Smooth muscle cell (in vitro differentiated cells): ENCODE results near the gene ARL15. TPM values are rescaled to one million over a fixed set of nuclear protein-coding genes. Genes with fewer than 3 reads are reported as not detected.

ENCODE experiments used
- DNase-seq: peaks from one replicate; lab custom pipeline; 2025; ENCODE audit not compliant: unreplicated experiment; lab: John Stamatoyannopoulos, UW
- H2AFZ ChIP-seq: fragments of 200-600 bp; sonication (generic); 2 replicates; pipeline ENCODE4 v1.6.0; 2016; ENCODE audit warnings: antibody characterized with exemption, low read depth, mild to moderate bottlenecking
- H3F3A ChIP-seq: fragments of 200-600 bp; sonication (generic); 2 replicates; pipeline ENCODE4 v1.6.0; 2017; ENCODE audit warnings: antibody characterized with exemption, low read depth
- H3K27ac ChIP-seq: fragments of 200-600 bp; sonication (generic); 2 replicates; pipeline ENCODE4 v1.5.1; 2016; ENCODE audit warnings: low read depth, mild to moderate bottlenecking
- H3K27me3 ChIP-seq: fragments of 200-600 bp; sonication (generic); 2 replicates; pipeline ENCODE4 v1.6.1; 2016; ENCODE audit warnings: low read depth, mild to moderate bottlenecking
- H3K36me3 ChIP-seq: fragments of 200-600 bp; sonication (generic); 2 replicates; pipeline ENCODE4 v1.5.1; 2016; ENCODE audit warnings: low read depth
- H3K4me1 ChIP-seq: fragments of 200-600 bp; sonication (generic); 2 replicates; pipeline ENCODE4 v1.5.1; 2016; ENCODE audit warnings: low read depth
- H3K4me2 ChIP-seq: fragments of 200-600 bp; sonication (generic); 2 replicates; pipeline ENCODE4 v1.6.0; 2016; ENCODE audit warnings: mild to moderate bottlenecking
- H3K4me3 ChIP-seq: fragments of 200-600 bp; sonication (generic); 2 replicates; pipeline ENCODE4 v1.5.1; 2016; ENCODE audit warnings: mild to moderate bottlenecking
- H3K79me2 ChIP-seq: fragments of 200-600 bp; sonication (generic); 2 replicates; pipeline ENCODE4 v1.6.0; 2016; ENCODE audit warnings: low read depth, mild to moderate bottlenecking
- H3K9ac ChIP-seq: fragments of 200-600 bp; sonication (generic); 2 replicates; pipeline ENCODE4 v1.6.0; 2016; ENCODE audit warnings: low read depth
- H3K9me3 ChIP-seq: fragments of 200-600 bp; sonication (generic); replicated peaks from 2 replicates; pipeline ENCODE4 v1.5.1; 2016; ENCODE audit warnings: low read depth
- H4K20me1 ChIP-seq: fragments of 200-600 bp; sonication (generic); 2 replicates; pipeline ENCODE4 v1.6.0; 2016; ENCODE audit warnings: low read depth
- CTCF ChIP-seq: fragments of 200-600 bp; sonication (generic); IDR thresholded peaks from 2 replicates; pipeline ENCODE4 v1.5.1; 2017; ENCODE audit warnings: borderline replicate concordance, mild to moderate bottlenecking, antibody characterized with exemption; ENCODE audit not compliant: insufficient read depth, poor library complexity, severe bottlenecking
- WGBS: methylation state at CpG from one replicate; pipeline ENCODE4 v1.1.7; 2016; ENCODE audit warnings: low lambda C conversion rate; 5-methylcytosine and 5-hydroxymethylcytosine counted together
- polyA plus RNA-seq: library from polyadenylated mRNA; unstranded; fragments of >200 nt; fragmentation: Nextera tagmentation; extraction: Ambion mirVana; gene quantifications from 2 replicates; pipeline ENCODE4 v1.2.1, GENCODE V29; 2016
- total RNA-seq: library from RNA; depleted of rRNA; stranded (reverse); fragments of >200 nt; gene quantifications from 2 replicates; pipeline ENCODE4 v1.2.3, GENCODE V29; 2014

ARL15 gene
- total and polyA plus RNA-seq, 2 experiments from 2014 or later = 9.8 to 51.1 TPM

DNA sequence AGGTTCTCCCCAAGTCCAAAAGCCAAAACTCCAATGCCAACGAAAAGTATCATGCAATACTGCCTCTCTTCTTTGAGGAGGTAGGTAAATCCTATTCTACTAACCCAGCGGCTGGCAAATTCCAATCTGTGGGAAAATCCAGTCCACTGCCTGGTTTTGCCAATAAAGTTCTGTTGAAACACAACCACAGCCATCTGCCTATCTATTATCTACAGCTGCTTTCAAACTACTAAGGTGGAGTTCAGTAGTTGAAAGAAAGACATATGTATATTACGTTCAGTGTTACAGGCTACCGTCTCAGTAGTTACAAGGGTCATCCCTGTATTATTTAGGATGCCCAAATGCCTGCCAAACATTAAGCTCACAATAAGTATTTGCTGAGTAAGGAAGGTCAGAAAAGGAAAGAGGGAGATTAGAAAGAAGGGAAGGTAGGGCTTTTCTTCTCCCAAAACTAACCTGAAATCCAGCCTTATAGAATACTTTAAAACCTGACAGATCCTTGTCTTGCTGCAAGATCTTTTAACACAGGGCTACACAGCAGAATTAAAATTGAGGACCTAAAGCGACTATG lies 16.2 kb downstream of the ARL15 start:
- Histone ChIP-seq H3K27ac (no peak overlapping the region), H4K20me1 (peaks cover 45% of the 10 kb centered on the region), H3K4me3 (no peak overlapping the region), H3K4me1 (no peaks in the 10 kb centered on the region), H3K4me2 (no peak overlapping the region), H3K9ac (no peak overlapping the region), H3K79me2 (peaks cover 59% of the 10 kb centered on the region), H2AFZ (no peak overlapping the region), H3F3A (no peaks in the 10 kb centered on the region), H3K36me3 (no peaks in the 10 kb centered on the region), H3K27me3 (no peaks in the 10 kb centered on the region), H3K9me3 (no peaks in the 10 kb centered on the region)
- no peak for DNase-seq
- WGBS = 71% methylated on average over 5 of the region's 5 CpGs
- no peak for TF ChIP-seq CTCF

DNA sequence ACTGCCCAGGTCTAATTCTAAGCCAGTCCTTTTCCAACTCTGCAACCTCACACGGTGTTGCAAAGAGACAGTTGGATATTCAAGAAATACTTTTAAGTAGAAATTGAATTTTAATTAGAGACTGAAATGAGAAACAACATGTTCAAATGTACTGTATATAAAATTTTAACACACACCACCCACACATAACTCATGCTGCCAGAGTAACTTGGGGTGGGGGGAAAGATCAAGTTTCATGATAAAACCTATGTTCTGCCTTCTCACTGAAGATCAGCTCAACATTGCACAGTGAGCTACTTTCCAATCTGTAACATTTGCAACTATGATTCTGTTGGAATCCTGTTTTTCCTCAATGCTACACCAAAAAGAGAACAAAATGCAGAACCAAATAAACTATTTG lies 17.5 kb downstream of the ARL15 start:
- no peak overlapping the region for H3K4me2 ChIP-seq
- no peak for DNase-seq
- no peak overlapping the region for H3K9ac ChIP-seq
- H3F3A ChIP-seq = no peaks in the 10 kb centered on the region
- no peak overlapping the region for H2AFZ ChIP-seq
- no peak overlapping the region for H3K4me3 ChIP-seq
- peaks cover 57% of the 10 kb centered on the region for H3K79me2 ChIP-seq
- no peaks in the 10 kb centered on the region for H3K4me1 ChIP-seq
- TF ChIP-seq CTCF = no peak
- peaks cover 48% of the 10 kb centered on the region for H4K20me1 ChIP-seq
- H3K9me3 ChIP-seq = no peaks in the 10 kb centered on the region
- 79% methylated on average over 1 of the region's 1 CpG for WGBS
- no peaks in the 10 kb centered on the region for H3K36me3 ChIP-seq
- H3K27ac ChIP-seq = no peak overlapping the region
- no peaks in the 10 kb centered on the region for H3K27me3 ChIP-seq

DNA sequence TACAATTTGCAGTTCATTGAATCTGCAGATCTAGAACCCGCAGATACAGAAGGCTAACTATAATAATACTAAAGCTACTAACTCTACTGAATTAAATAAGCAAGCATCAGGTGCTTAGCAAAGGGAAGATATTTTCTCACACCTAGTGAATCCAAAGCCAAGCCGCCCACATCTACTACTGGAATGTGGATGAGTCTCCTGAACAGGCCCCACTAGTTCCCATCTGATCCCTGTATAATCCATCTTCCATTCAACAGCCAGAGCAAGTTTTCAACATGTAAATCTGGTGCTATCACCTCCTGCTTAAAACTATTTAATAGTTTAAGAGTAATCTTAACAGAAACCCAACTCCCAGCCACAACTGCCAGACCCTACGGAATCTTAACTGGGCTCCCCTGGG lies 18.9 kb downstream of the ARL15 start:
- no peak for DNase-seq
- Histone ChIP-seq H3K27ac (no peak overlapping the region), H4K20me1 (peaks cover 45% of the 10 kb centered on the region), H3K36me3 (no peaks in the 10 kb centered on the region), H2AFZ (no peak overlapping the region), H3K4me3 (no peak overlapping the region), H3F3A (no peaks in the 10 kb centered on the region), H3K4me2 (no peak overlapping the region), H3K9ac (no peak overlapping the region), H3K4me1 (no peaks in the 10 kb centered on the region), H3K27me3 (no peaks in the 10 kb centered on the region), H3K79me2 (peaks cover 50% of the 10 kb centered on the region), H3K9me3 (no peaks in the 10 kb centered on the region)
- 57% methylated on average over 3 of the region's 3 CpGs for WGBS
- TF ChIP-seq CTCF = no peak

DNA sequence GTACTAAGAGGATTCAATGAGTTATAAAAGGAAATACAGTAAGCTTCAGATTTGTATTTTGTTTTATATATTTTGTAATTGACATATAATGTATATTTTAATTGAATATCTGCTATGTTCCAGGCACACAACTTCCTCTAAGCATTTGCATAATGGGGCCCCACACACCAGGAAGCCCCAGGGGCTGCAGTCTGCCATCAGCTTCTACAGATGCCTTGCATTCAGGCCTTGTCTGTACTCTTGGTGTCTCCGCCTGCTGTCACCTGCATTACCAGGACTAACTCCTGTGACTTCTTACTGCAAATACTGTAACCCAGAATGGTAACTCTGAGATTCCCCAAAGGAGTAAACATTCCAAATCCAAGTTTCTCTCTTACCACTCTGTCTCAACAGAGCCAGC lies 20.6 kb downstream of the ARL15 start:
- TF ChIP-seq CTCF = no peak
- Histone ChIP-seq H3K9ac (no peak overlapping the region), H4K20me1 (peaks cover 34% of the 10 kb centered on the region), H3K27me3 (no peaks in the 10 kb centered on the region), H3K4me3 (no peak overlapping the region), H3K27ac (no peak overlapping the region), H3F3A (no peaks in the 10 kb centered on the region), H3K9me3 (no peaks in the 10 kb centered on the region), H3K4me1 (peaks cover 9% of the 10 kb centered on the region), H3K4me2 (no peak overlapping the region), H3K79me2 (peaks cover 54% of the 10 kb centered on the region), H3K36me3 (no peaks in the 10 kb centered on the region), H2AFZ (no peak overlapping the region)
- no peak for DNase-seq
- 100% methylated on average over 1 of the region's 1 CpG for WGBS
